GM23338 (cell line): ENCODE measurements around the gene RPN2. TPM values are rescaled to one million over a fixed set of nuclear protein-coding genes. Genes with fewer than 3 reads are reported as not detected.

Source experiments
- ATAC-seq: fragments of 200-7000 bp; cut with Tn5 transposase; 3 replicates; pipeline ENCODE4 v1.9.1; 2020
- DNase-seq: peaks from one replicate; pipeline ENCODE4 v3.0.0-alpha.2; 2015; ENCODE audit warnings: low spot score
- H2AFZ ChIP-seq: fragments of 200-600 bp; sonication (generic); 2 replicates; pipeline ENCODE4 v1.8.0; 2016; ENCODE audit warnings: antibody characterized with exemption, mild to moderate bottlenecking, moderate library complexity
- H3F3A ChIP-seq: fragments of 200-600 bp; sonication (generic); replicated peaks from 2 replicates; pipeline ENCODE4 v1.8.0; 2017; ENCODE audit warnings: antibody characterized with exemption, mixed run types, low read depth
- H3K27ac ChIP-seq: fragments of 200-600 bp; sonication (generic); 2 replicates; pipeline ENCODE4 v1.6.1; 2016; ENCODE audit warnings: low read depth
- H3K27me3 ChIP-seq: fragments of 200-600 bp; sonication (generic); 2 replicates; pipeline ENCODE4 v1.8.0; 2016; ENCODE audit warnings: mild to moderate bottlenecking, mixed run types, moderate library complexity; ENCODE audit not compliant: insufficient read depth
- H3K36me3 ChIP-seq: fragments of 200-600 bp; sonication (generic); 2 replicates; pipeline ENCODE4 v1.8.0; 2016; ENCODE audit warnings: mild to moderate bottlenecking; ENCODE audit not compliant: insufficient read depth
- H3K4me1 ChIP-seq: fragments of 200-600 bp; sonication (generic); 2 replicates; pipeline ENCODE4 v1.8.0; 2016; ENCODE audit warnings: mild to moderate bottlenecking, moderate library complexity; ENCODE audit not compliant: insufficient read depth
- H3K4me2 ChIP-seq: fragments of 200-600 bp; sonication (generic); 2 replicates; pipeline ENCODE4 v1.7.1; 2017; ENCODE audit warnings: mixed run types
- H3K4me3 ChIP-seq: fragments of 200-600 bp; sonication (generic); 2 replicates; pipeline ENCODE4 v1.6.1; 2016; ENCODE audit warnings: mixed run types
- H3K79me2 ChIP-seq: fragments of 200-600 bp; sonication (generic); replicated peaks from 2 replicates; pipeline ENCODE4 v1.8.0; 2017; ENCODE audit warnings: mild to moderate bottlenecking; ENCODE audit not compliant: insufficient read depth
- H3K9me2 ChIP-seq: fragments of 200-600 bp; sonication (generic); 2 replicates; pipeline ENCODE4 v1.8.0; 2017; ENCODE audit not compliant: insufficient read depth
- H4K20me1 ChIP-seq: fragments of 200-600 bp; sonication (generic); replicated peaks from 2 replicates; pipeline ENCODE4 v1.8.0; 2017; ENCODE audit warnings: mild to moderate bottlenecking; ENCODE audit not compliant: insufficient read depth
- H3K27ac Mint-ChIP-seq: 2 replicates; pipeline ENCODE4 v1.8.0; 2020; ENCODE audit warnings: inconsistent platforms, mild to moderate bottlenecking, moderate library complexity, mixed read lengths
- H3K27me3 Mint-ChIP-seq: 3 replicates; pipeline ENCODE4 v1.8.0; 2022; ENCODE audit warnings: low read depth, mild to moderate bottlenecking, moderate library complexity, mixed read lengths, inconsistent platforms; ENCODE audit not compliant: insufficient read depth, poor library complexity
- H3K36me3 Mint-ChIP-seq: 3 replicates; pipeline ENCODE4 v1.8.0; 2021; ENCODE audit warnings: low read depth, mild to moderate bottlenecking, inconsistent platforms, moderate library complexity, mixed read lengths
- H3K4me1 Mint-ChIP-seq: 3 replicates; pipeline ENCODE4 v1.8.0; 2020; ENCODE audit warnings: mild to moderate bottlenecking, inconsistent platforms, mixed read lengths
- H3K4me3 Mint-ChIP-seq: 3 replicates; pipeline ENCODE4 v1.8.0; 2021; ENCODE audit warnings: moderate library complexity, mild to moderate bottlenecking, inconsistent platforms, mixed read lengths
- H3K9me3 Mint-ChIP-seq: 3 replicates; pipeline ENCODE4 v1.8.0; 2020; ENCODE audit warnings: moderate library complexity, mild to moderate bottlenecking, inconsistent platforms, mixed read lengths
- CREB1 ChIP-seq: fragments of 250-450 bp; sonication (Bioruptor Pico); IDR thresholded peaks from 2 replicates; pipeline ENCODE4 v1.5.0; 2020; ENCODE audit warnings: low read depth, mild to moderate bottlenecking, moderate library complexity
- EZH2 ChIP-seq: fragments of 200-600 bp; sonication (generic); IDR thresholded peaks from one replicate; pipeline ENCODE4 v1.8.0; 2017; ENCODE audit warnings: antibody characterized with exemption, mild to moderate bottlenecking, low read depth; ENCODE audit not compliant: unreplicated experiment
- EZH2phosphoT487 ChIP-seq: fragments of 200-600 bp; sonication (generic); IDR thresholded peaks from one replicate; pipeline ENCODE4 v1.8.1; 2018; ENCODE audit warnings: antibody characterized with exemption; ENCODE audit not compliant: unreplicated experiment
- JUNB ChIP-seq: IDR thresholded peaks from one replicate; pipeline ENCODE4 v1.6.1; 2016; ENCODE audit warnings: antibody characterized with exemption; ENCODE audit not compliant: unreplicated experiment
- NANOG ChIP-seq: IDR thresholded peaks from 2 replicates; pipeline ENCODE4 v1.6.1; 2016; ENCODE audit warnings: antibody characterized with exemption, borderline replicate concordance
- POLR2AphosphoS5 ChIP-seq: IDR thresholded peaks from 2 replicates; pipeline ENCODE4 v1.6.1; 2016; ENCODE audit warnings: antibody characterized with exemption, low read depth
- STAT1 ChIP-seq: IDR thresholded peaks from one replicate; pipeline ENCODE4 v1.6.1; 2016; ENCODE audit warnings: antibody characterized with exemption; ENCODE audit not compliant: unreplicated experiment
- ZNF114 ChIP-seq: fragments of 250-450 bp; sonication (Bioruptor Pico); IDR thresholded peaks from 2 replicates; pipeline ENCODE4 v1.5.0; 2020; ENCODE audit warnings: mild to moderate bottlenecking, moderate library complexity
- ZNF331 ChIP-seq: fragments of 250-450 bp; sonication (Bioruptor Pico); IDR thresholded peaks from 2 replicates; pipeline ENCODE4 v1.5.0; 2020; ENCODE audit warnings: low read depth, mild to moderate bottlenecking, moderate library complexity
- polyA plus RNA-seq: library from polyadenylated mRNA; unstranded; fragments of >200 nt; fragmentation: Nextera tagmentation; extraction: Ambion mirVana; gene quantifications from 2 replicates; pipeline ENCODE4 v1.2.1, GENCODE V29; 2016
- total RNA-seq: library from RNA; depleted of rRNA; stranded (reverse); fragments of >200 nt; shearing (Covaris generic); gene quantifications from 2 replicates; pipeline ENCODE4 v1.2.3, GENCODE V29; 2014
- TF ChIP-seq, protein P1 (sequence below): fragments of 250-450 bp; sonication (Bioruptor Pico); IDR thresholded peaks from 2 replicates; pipeline ENCODE4 v1.5.0; 2020; ENCODE audit warnings: mild to moderate bottlenecking, moderate library complexity
- TF ChIP-seq, protein P2 (sequence below), 2 experiments: fragments of 200-600 bp in 1 of 2; sonication (generic) in 1 of 2; conservative IDR thresholded peaks; 2 replicates each; pipeline versions ENCODE4 v1.5.1 to v1.6.1; 2016 to 2017; ENCODE audit warnings: antibody characterized with exemption in 2 of 2, low read depth in 2 of 2, mild to moderate bottlenecking in 2 of 2, moderate library complexity in 1 of 2
- TF ChIP-seq, protein P3 (sequence below): IDR thresholded peaks from one replicate; pipeline ENCODE4 v1.6.1; 2018; ENCODE audit warnings: antibody characterized with exemption; ENCODE audit not compliant: unreplicated experiment
- TF ChIP-seq, protein P4 (sequence below): IDR thresholded peaks from 2 replicates; pipeline ENCODE4 v1.6.1; 2016; ENCODE audit warnings: antibody characterized with exemption

The RPN2 gene
- total and polyA plus RNA-seq, 2 experiments from 2014 or later = 244 to 302 TPM

DNA sequence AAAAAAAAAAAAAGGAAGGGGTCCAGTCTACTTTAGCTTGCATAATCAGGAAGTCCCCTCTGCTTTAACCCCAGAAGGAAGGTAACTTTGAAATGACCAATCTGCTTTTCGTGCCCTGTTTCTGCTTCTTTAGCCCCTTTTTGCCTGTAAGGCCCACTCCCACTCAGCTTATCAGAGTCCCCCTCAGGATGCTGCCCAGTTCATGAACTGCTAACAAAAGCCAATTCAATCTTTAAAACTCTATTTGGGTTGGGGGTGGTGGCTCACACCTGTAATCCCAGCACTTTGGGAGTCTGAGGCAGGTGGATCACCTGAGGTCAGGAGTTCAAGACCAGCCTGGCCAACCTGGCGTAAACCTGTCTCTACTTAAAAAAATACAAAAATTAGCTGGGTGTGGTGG lies 70.2 kb downstream of the RPN2 start:
- H3K4me1 ChIP-seq = peaks cover 22% of the 10 kb centered on the region
- TF ChIP-seq CREB1 (no peak), POLR2AphosphoS5 (no peak), ZNF114 (CRISPR knock-in tag) (no peak), EZH2 (no peak), NANOG (no peak), EZH2phosphoT487 (no peak), ZNF331 (no peak), JUNB (no peak), STAT1 (no peak)
- TF ChIP-seq, protein P1, sequence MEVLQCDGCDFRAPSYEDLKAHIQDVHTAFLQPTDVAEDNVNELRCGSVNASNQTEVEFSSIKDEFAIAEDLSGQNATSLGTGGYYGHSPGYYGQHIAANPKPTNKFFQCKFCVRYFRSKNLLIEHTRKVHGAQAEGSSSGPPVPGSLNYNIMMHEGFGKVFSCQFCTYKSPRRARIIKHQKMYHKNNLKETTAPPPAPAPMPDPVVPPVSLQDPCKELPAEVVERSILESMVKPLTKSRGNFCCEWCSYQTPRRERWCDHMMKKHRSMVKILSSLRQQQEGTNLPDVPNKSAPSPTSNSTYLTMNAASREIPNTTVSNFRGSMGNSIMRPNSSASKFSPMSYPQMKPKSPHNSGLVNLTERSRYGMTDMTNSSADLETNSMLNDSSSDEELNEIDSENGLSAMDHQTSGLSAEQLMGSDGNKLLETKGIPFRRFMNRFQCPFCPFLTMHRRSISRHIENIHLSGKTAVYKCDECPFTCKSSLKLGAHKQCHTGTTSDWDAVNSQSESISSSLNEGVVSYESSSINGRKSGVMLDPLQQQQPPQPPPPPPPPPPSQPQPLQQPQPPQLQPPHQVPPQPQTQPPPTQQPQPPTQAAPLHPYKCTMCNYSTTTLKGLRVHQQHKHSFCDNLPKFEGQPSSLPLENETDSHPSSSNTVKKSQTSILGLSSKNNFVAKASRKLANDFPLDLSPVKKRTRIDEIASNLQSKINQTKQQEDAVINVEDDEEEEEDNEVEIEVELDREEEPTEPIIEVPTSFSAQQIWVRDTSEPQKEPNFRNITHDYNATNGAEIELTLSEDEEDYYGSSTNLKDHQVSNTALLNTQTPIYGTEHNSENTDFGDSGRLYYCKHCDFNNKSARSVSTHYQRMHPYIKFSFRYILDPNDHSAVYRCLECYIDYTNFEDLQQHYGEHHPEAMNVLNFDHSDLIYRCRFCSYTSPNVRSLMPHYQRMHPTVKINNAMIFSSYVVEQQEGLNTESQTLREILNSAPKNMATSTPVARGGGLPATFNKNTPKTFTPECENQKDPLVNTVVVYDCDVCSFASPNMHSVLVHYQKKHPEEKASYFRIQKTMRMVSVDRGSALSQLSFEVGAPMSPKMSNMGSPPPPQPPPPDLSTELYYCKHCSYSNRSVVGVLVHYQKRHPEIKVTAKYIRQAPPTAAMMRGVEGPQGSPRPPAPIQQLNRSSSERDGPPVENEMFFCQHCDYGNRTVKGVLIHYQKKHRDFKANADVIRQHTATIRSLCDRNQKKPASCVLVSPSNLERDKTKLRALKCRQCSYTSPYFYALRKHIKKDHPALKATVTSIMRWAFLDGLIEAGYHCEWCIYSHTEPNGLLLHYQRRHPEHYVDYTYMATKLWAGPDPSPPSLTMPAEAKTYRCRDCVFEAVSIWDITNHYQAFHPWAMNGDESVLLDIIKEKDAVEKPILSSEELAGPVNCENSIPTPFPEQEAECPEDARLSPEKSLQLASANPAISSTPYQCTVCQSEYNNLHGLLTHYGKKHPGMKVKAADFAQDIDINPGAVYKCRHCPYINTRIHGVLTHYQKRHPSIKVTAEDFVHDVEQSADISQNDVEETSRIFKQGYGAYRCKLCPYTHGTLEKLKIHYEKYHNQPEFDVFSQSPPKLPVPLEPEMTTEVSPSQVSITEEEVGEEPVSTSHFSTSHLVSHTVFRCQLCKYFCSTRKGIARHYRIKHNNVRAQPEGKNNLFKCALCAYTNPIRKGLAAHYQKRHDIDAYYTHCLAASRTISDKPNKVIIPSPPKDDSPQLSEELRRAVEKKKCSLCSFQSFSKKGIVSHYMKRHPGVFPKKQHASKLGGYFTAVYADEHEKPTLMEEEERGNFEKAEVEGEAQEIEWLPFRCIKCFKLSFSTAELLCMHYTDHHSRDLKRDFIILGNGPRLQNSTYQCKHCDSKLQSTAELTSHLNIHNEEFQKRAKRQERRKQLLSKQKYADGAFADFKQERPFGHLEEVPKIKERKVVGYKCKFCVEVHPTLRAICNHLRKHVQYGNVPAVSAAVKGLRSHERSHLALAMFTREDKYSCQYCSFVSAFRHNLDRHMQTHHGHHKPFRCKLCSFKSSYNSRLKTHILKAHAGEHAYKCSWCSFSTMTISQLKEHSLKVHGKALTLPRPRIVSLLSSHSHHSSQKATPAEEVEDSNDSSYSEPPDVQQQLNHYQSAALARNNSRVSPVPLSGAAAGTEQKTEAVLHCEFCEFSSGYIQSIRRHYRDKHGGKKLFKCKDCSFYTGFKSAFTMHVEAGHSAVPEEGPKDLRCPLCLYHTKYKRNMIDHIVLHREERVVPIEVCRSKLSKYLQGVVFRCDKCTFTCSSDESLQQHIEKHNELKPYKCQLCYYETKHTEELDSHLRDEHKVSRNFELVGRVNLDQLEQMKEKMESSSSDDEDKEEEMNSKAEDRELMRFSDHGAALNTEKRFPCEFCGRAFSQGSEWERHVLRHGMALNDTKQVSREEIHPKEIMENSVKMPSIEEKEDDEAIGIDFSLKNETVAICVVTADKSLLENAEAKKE (CRISPR knock-in tag) = no peak
- TF ChIP-seq, protein P2, sequence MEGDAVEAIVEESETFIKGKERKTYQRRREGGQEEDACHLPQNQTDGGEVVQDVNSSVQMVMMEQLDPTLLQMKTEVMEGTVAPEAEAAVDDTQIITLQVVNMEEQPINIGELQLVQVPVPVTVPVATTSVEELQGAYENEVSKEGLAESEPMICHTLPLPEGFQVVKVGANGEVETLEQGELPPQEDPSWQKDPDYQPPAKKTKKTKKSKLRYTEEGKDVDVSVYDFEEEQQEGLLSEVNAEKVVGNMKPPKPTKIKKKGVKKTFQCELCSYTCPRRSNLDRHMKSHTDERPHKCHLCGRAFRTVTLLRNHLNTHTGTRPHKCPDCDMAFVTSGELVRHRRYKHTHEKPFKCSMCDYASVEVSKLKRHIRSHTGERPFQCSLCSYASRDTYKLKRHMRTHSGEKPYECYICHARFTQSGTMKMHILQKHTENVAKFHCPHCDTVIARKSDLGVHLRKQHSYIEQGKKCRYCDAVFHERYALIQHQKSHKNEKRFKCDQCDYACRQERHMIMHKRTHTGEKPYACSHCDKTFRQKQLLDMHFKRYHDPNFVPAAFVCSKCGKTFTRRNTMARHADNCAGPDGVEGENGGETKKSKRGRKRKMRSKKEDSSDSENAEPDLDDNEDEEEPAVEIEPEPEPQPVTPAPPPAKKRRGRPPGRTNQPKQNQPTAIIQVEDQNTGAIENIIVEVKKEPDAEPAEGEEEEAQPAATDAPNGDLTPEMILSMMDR (conservative IDR thresholded peaks at IDR 0.05; ENCODE audit: low read depth in 2 of 2) = no peak
- TF ChIP-seq, protein P3, sequence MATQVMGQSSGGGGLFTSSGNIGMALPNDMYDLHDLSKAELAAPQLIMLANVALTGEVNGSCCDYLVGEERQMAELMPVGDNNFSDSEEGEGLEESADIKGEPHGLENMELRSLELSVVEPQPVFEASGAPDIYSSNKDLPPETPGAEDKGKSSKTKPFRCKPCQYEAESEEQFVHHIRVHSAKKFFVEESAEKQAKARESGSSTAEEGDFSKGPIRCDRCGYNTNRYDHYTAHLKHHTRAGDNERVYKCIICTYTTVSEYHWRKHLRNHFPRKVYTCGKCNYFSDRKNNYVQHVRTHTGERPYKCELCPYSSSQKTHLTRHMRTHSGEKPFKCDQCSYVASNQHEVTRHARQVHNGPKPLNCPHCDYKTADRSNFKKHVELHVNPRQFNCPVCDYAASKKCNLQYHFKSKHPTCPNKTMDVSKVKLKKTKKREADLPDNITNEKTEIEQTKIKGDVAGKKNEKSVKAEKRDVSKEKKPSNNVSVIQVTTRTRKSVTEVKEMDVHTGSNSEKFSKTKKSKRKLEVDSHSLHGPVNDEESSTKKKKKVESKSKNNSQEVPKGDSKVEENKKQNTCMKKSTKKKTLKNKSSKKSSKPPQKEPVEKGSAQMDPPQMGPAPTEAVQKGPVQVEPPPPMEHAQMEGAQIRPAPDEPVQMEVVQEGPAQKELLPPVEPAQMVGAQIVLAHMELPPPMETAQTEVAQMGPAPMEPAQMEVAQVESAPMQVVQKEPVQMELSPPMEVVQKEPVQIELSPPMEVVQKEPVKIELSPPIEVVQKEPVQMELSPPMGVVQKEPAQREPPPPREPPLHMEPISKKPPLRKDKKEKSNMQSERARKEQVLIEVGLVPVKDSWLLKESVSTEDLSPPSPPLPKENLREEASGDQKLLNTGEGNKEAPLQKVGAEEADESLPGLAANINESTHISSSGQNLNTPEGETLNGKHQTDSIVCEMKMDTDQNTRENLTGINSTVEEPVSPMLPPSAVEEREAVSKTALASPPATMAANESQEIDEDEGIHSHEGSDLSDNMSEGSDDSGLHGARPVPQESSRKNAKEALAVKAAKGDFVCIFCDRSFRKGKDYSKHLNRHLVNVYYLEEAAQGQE = no peak
- TF ChIP-seq, protein P4, sequence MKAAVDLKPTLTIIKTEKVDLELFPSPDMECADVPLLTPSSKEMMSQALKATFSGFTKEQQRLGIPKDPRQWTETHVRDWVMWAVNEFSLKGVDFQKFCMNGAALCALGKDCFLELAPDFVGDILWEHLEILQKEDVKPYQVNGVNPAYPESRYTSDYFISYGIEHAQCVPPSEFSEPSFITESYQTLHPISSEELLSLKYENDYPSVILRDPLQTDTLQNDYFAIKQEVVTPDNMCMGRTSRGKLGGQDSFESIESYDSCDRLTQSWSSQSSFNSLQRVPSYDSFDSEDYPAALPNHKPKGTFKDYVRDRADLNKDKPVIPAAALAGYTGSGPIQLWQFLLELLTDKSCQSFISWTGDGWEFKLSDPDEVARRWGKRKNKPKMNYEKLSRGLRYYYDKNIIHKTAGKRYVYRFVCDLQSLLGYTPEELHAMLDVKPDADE = no peak

More for the DNA sequence above, 70.2 kb downstream of the RPN2 start:
- no peaks in the 10 kb centered on the region for H3K9me2 ChIP-seq
- H3K4me3 Mint-ChIP-seq = no peak overlapping the region
- H3K27ac ChIP-seq = no peak overlapping the region
- H3K27me3 Mint-ChIP-seq = peaks cover 6% of the 10 kb centered on the region
- ATAC-seq (no peak), DNase-seq (no peak)
- H3K36me3 Mint-ChIP-seq = 0 out of 3 replicates have a peak, but pooled peaks cover 3% of the 10 kb centered on the region
- peaks cover 2% of the 10 kb centered on the region; the same call in 2 of the 3 replicates for H3K9me3 Mint-ChIP-seq
- H3K4me2 ChIP-seq = no peak overlapping the region
- no peak overlapping the region for H3K27ac Mint-ChIP-seq
- H2AFZ ChIP-seq = no peak overlapping the region
- no peaks in the 10 kb centered on the region for H3K27me3 ChIP-seq
- H3K79me2 ChIP-seq = no peaks in the 10 kb centered on the region
- no peak overlapping the region for H3K4me3 ChIP-seq
- no peaks in the 10 kb centered on the region for H4K20me1 ChIP-seq
- no peaks in the 10 kb centered on the region for H3K36me3 ChIP-seq
- peaks cover 36% of the 10 kb centered on the region for H3K4me1 Mint-ChIP-seq
- H3F3A ChIP-seq = peaks cover 13% of the 10 kb centered on the region; the same call in 1 of the 2 replicates
